ENCODE results near the gene C17orf113.

C17orf113 gene

DNA sequence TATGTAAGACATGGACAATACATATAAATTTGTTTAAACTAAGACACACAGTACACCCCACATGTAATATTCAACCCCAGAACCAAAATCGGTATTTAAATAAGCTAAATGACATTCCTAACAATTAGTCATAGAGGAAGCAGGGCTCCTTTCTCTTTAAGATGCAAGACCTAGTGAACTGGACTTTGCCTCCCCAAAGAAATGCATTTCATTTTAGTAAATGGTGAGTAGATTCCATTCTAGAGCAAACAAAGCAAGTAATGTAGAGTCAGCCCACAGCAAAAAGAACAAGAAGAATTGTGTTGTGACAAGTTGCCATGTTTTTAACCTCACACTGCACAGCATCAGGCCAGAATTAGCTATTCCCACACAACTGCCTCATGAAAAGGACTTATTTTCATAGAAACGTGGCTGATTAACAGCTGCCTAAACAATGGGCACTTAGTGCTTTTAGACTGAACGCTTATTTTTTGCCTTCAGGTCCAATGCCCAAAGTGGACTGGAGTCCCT, 47.6 kb downstream of the C17orf113 start:
- Histone ChIP-seq H3K9me2 (ENCODE audit: low read depth, low read length) (no peaks in the 10 kb centered on the region), H3K4me1 (ENCODE audit: insufficient read depth, low read length, severe bottlenecking) (no peaks in the 10 kb centered on the region), H4K20me1 (ENCODE audit: insufficient read depth, low read length) (no peaks in the 10 kb centered on the region), H3K27ac (ENCODE audit: low read depth, low read length, poor library complexity, severe bottlenecking) (no peak overlapping the region), H3K36me3 (ENCODE audit: insufficient read depth, low read length) (peaks cover 50% of the 10 kb centered on the region), H3K79me2 (ENCODE audit: insufficient read depth, low read length) (peaks cover 65% of the 10 kb centered on the region), H3K27me3 (ENCODE audit: insufficient read depth, low read length) (no peaks in the 10 kb centered on the region), H2AFZ (ENCODE audit: low read length) (no peak overlapping the region), H3K4me2 (ENCODE audit: low read length) (no peak overlapping the region), H3K9ac (ENCODE audit: low read length) (no peak overlapping the region), H3K9me3 (ENCODE audit: low read length) (no peaks in the 10 kb centered on the region), H3K4me3 (ENCODE audit: low read depth, low read length, poor library complexity, severe bottlenecking) (no peak overlapping the region), H3F3A (ENCODE audit: insufficient read depth, low read length) (no peaks in the 10 kb centered on the region)
- no peak for TF ChIP-seq EZH2 (IDR thresholded peaks at IDR 0.05; ENCODE audit: borderline replicate concordance, low read length)
- TF ChIP-seq, protein P1, sequence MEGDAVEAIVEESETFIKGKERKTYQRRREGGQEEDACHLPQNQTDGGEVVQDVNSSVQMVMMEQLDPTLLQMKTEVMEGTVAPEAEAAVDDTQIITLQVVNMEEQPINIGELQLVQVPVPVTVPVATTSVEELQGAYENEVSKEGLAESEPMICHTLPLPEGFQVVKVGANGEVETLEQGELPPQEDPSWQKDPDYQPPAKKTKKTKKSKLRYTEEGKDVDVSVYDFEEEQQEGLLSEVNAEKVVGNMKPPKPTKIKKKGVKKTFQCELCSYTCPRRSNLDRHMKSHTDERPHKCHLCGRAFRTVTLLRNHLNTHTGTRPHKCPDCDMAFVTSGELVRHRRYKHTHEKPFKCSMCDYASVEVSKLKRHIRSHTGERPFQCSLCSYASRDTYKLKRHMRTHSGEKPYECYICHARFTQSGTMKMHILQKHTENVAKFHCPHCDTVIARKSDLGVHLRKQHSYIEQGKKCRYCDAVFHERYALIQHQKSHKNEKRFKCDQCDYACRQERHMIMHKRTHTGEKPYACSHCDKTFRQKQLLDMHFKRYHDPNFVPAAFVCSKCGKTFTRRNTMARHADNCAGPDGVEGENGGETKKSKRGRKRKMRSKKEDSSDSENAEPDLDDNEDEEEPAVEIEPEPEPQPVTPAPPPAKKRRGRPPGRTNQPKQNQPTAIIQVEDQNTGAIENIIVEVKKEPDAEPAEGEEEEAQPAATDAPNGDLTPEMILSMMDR (IDR thresholded peaks at IDR 0.05; ENCODE audit: low read length): no peak

DNA sequence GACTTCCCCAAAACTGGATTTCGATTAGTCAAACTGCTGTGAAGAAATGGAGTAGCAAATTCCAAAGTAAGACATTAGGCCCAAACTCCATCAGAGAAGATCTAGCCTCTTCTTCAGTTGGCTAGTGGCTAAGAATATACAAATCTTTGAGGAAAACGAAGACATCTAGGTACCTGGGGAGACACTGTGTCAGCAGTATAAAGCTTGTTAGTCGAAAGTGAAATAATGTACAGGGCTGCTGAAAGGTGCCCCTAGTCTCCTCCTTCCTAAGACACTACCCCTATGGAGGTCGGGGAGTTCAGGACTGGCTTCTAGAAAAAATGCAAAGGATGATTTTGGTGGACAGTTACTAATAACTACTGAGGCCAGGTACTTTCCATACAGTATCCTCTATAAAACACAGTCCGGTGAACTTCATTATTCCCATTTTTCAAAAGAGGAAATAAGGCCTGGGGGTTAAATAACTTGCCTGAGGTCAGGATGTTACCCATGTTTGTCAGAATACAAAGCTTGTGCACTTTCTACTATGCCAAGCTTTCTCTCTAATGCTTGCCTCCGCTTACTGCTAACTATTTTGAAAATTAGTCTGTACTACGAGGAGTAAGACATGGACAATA, 48.1 kb downstream of the C17orf113 start:
- Histone ChIP-seq H3K9me2 (ENCODE audit: low read depth, low read length) (no peaks in the 10 kb centered on the region), H3K79me2 (ENCODE audit: insufficient read depth, low read length) (peaks cover 60% of the 10 kb centered on the region), H3F3A (ENCODE audit: insufficient read depth, low read length) (no peaks in the 10 kb centered on the region), H3K4me1 (ENCODE audit: insufficient read depth, low read length, severe bottlenecking) (peaks cover under 1% of the 10 kb centered on the region), H3K9me3 (ENCODE audit: low read length) (no peaks in the 10 kb centered on the region), H3K4me3 (ENCODE audit: low read depth, low read length, poor library complexity, severe bottlenecking) (no peak overlapping the region), H2AFZ (ENCODE audit: low read length) (no peak overlapping the region), H3K9ac (ENCODE audit: low read length) (no peak overlapping the region), H3K36me3 (ENCODE audit: insufficient read depth, low read length) (peaks cover 54% of the 10 kb centered on the region), H3K27me3 (ENCODE audit: insufficient read depth, low read length) (no peaks in the 10 kb centered on the region), H3K27ac (ENCODE audit: low read depth, low read length, poor library complexity, severe bottlenecking) (no peak overlapping the region), H3K4me2 (ENCODE audit: low read length) (no peak overlapping the region), H4K20me1 (ENCODE audit: insufficient read depth, low read length) (no peaks in the 10 kb centered on the region)
- TF ChIP-seq, protein P1 (IDR thresholded peaks at IDR 0.05; ENCODE audit: low read length): no peak
- TF ChIP-seq EZH2 (IDR thresholded peaks at IDR 0.05; ENCODE audit: borderline replicate concordance, low read length): no peak

DNA sequence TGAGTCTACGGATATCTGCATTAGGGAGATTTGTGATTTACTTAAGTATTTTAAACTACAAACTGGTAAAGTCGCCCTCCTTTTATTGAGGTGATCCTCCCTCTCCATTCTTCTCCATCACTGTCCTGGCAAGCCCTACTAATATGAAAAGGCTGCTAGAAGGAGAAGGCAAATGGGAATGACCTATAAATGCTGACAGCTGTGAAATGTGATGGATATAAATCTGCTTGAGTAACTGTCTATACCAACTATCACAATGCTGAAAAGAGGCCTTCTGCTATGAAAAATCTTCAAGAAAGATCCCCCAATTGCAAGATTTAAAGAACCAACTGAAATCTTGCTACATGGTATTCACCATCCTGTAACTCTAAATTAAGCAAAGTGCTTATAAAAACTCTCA, 48.7 kb downstream of the C17orf113 start:
- Histone ChIP-seq H3K27me3 (ENCODE audit: insufficient read depth, low read length) (no peaks in the 10 kb centered on the region), H3K9me2 (ENCODE audit: low read depth, low read length) (no peaks in the 10 kb centered on the region), H4K20me1 (ENCODE audit: insufficient read depth, low read length) (no peaks in the 10 kb centered on the region), H3K79me2 (ENCODE audit: insufficient read depth, low read length) (peaks cover 54% of the 10 kb centered on the region), H3K36me3 (ENCODE audit: insufficient read depth, low read length) (peaks cover 59% of the 10 kb centered on the region), H3K4me1 (ENCODE audit: insufficient read depth, low read length, severe bottlenecking) (peaks cover 6% of the 10 kb centered on the region), H3F3A (ENCODE audit: insufficient read depth, low read length) (no peaks in the 10 kb centered on the region), H3K9ac (ENCODE audit: low read length) (no peak overlapping the region), H3K9me3 (ENCODE audit: low read length) (no peaks in the 10 kb centered on the region), H2AFZ (ENCODE audit: low read length) (no peak overlapping the region), H3K4me2 (ENCODE audit: low read length) (no peak overlapping the region), H3K4me3 (ENCODE audit: low read depth, low read length, poor library complexity, severe bottlenecking) (no peak overlapping the region), H3K27ac (ENCODE audit: low read depth, low read length, poor library complexity, severe bottlenecking) (no peak overlapping the region)
- no peak for TF ChIP-seq EZH2 (IDR thresholded peaks at IDR 0.05; ENCODE audit: borderline replicate concordance, low read length)
- TF ChIP-seq, protein P1 (IDR thresholded peaks at IDR 0.05; ENCODE audit: low read length): no peak
